Neural crest cell (in vitro differentiated cells): ENCODE data around the gene NTN1. TPM values are rescaled to one million over a fixed set of nuclear protein-coding genes. Genes with fewer than 3 reads are reported as not detected.
"Not testable (repeated sequence)": the region's sequence is repeated elsewhere in the genome, so short reads cannot be mapped to it uniquely, and the experiment has no call there.

ENCODE experiments used
- DNase-seq: peaks from one replicate; pipeline ENCODE4 v3.0.0; 2021; ENCODE audit warnings: low read depth, mixed read lengths, low spot score
- H3K27ac Mint-ChIP-seq: one replicate; pipeline ENCODE4 v1.8.0; 2021; ENCODE audit warnings: mild to moderate bottlenecking, mixed read lengths; ENCODE audit not compliant: unreplicated experiment
- H3K27me3 Mint-ChIP-seq: 2 replicates; pipeline ENCODE4 v1.8.0; 2021; ENCODE audit warnings: low read depth, mild to moderate bottlenecking, mixed read lengths
- H3K36me3 Mint-ChIP-seq: 2 replicates; pipeline ENCODE4 v1.8.0; 2021; ENCODE audit warnings: low read depth, mild to moderate bottlenecking, mixed read lengths
- H3K4me1 Mint-ChIP-seq: 2 replicates; pipeline ENCODE4 v1.8.0; 2021; ENCODE audit warnings: mixed read lengths
- H3K4me3 Mint-ChIP-seq: one replicate; pipeline ENCODE4 v1.8.0; 2021; ENCODE audit warnings: mild to moderate bottlenecking, mixed read lengths
- H3K9me3 Mint-ChIP-seq: 2 replicates; pipeline ENCODE4 v1.8.0; 2021; ENCODE audit warnings: mixed read lengths
- total RNA-seq: library from RNA; stranded (reverse); gene quantifications from 2 replicates; pipeline ENCODE4 v1.2.1, GENCODE V29; 2021
- TF ChIP-seq, protein P1 (sequence below): fragments of 200-600 bp; sonication (generic); conservative IDR thresholded peaks from 2 replicates; pipeline ENCODE4 v1.5.0; 2021; ENCODE audit warnings: antibody characterized with exemption, mild to moderate bottlenecking

NTN1 gene
- total RNA-seq, 1 donor from 2014 or later: 10.1 TPM

DNA sequence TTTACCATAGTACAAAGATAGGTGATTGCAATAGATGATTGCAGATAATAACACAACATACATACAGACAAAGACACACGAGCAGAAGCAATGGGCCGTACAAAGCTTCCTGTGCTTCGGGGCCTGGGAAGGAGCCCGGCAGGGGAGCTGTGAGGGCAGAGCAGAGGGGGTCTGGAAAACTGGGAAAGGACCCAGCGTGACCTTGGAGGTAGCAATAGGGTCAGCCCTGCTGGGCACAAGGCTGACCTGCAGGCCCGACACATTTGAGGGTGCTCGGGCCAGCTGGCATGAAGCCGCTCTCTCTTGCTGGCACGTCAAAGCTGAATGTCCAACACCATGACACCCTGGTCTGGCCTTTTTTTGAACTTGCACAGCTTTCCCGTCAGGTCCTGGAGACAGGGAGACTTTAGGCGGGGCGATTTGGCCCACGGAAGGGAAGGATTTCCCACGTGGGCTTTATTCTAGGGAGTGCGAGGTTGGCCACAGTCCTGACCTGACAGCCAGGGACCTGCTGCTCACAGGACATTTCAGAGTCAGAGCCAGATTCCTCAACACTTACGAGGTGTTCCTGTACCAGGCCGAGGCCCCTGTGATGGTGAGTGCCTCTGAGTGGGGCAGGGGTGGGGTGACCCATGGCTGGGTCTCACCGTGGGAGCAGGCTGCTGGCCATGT, 83.2 kb downstream of the NTN1 start:
- Mint-ChIP-seq H3K4me1 (no peaks in the 10 kb centered on the region), H3K27ac (no peak overlapping the region), H3K9me3 (peaks cover 3% of the 10 kb centered on the region), H3K27me3 (no peaks in the 10 kb centered on the region), H3K36me3 (no peaks in the 10 kb centered on the region), H3K4me3 (no peak overlapping the region)
- TF ChIP-seq, protein P1, sequence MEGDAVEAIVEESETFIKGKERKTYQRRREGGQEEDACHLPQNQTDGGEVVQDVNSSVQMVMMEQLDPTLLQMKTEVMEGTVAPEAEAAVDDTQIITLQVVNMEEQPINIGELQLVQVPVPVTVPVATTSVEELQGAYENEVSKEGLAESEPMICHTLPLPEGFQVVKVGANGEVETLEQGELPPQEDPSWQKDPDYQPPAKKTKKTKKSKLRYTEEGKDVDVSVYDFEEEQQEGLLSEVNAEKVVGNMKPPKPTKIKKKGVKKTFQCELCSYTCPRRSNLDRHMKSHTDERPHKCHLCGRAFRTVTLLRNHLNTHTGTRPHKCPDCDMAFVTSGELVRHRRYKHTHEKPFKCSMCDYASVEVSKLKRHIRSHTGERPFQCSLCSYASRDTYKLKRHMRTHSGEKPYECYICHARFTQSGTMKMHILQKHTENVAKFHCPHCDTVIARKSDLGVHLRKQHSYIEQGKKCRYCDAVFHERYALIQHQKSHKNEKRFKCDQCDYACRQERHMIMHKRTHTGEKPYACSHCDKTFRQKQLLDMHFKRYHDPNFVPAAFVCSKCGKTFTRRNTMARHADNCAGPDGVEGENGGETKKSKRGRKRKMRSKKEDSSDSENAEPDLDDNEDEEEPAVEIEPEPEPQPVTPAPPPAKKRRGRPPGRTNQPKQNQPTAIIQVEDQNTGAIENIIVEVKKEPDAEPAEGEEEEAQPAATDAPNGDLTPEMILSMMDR: no peak
- no peak for DNase-seq

DNA sequence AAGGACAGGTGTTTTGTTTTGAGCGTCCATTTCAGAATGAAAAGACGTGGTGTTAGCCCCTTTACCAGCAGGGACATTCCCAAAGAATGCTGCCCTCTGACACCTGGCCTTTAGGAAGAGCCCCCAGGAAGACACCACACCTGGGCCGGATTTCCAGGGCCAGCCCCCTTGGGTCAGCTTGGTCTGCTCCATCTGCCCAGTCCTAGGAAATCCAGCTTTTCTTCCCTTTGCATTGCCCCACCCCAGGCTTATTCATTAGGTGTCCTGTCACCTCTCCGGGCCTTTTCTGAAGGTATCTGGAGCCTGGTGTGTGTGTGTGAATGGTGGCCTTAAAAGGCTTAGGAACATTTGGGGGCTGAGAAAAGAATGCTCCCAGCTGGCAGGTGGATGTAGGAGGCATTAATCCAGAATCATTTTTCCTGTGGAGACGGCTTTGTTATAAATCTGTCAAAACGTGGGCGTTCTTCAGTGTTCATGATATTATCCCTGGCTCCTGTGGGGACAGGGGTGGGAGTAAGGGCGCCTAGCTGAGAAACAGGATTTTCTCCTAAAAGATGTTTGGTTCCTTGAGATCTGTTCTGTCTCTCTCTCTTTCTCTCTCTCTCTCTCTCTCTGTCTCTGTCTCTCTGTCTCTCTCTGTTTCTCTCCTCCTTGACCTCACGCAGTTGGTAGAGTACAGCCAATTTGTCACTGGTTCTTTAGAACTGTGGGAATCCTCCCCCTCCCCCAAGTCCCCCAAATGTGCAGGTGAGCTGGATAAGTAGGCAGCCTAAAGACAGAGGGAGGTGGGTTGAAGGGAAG, 84.0 kb downstream of the NTN1 start:
- no peak overlapping the region for H3K27ac Mint-ChIP-seq
- TF ChIP-seq, protein P1: no peak
- no peak overlapping the region for H3K4me3 Mint-ChIP-seq
- H3K4me1 Mint-ChIP-seq: no peaks in the 10 kb centered on the region
- H3K27me3 Mint-ChIP-seq: no peaks in the 10 kb centered on the region
- H3K9me3 Mint-ChIP-seq: peaks cover 3% of the 10 kb centered on the region
- DNase-seq: no peak
- H3K36me3 Mint-ChIP-seq: no peaks in the 10 kb centered on the region

DNA sequence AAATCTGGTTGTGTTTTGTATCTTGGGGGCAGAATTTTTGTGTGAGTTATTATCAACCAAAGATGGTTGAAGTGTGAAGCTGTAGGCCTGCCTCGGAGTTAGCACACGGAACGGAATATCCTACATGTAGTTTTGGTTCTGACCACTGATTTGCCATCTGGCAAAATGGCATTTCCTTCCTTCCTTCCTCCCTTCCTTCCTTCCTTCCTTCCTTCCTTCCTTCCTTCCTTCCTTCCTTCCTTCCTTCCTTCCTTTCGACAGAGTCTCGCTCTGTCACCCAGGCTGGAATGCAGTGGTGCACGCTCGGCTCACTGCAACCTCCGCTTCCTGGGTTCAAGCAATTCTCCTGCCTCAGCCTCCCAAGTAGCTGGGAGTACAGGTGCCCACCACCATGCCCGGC, 85.0 kb downstream of the NTN1 start:
- not testable (repeated sequence) for DNase-seq, H3K4me1 Mint-ChIP-seq, H3K36me3 Mint-ChIP-seq, H3K4me3 Mint-ChIP-seq, H3K9me3 Mint-ChIP-seq, H3K27ac Mint-ChIP-seq, H3K27me3 Mint-ChIP-seq

DNA sequence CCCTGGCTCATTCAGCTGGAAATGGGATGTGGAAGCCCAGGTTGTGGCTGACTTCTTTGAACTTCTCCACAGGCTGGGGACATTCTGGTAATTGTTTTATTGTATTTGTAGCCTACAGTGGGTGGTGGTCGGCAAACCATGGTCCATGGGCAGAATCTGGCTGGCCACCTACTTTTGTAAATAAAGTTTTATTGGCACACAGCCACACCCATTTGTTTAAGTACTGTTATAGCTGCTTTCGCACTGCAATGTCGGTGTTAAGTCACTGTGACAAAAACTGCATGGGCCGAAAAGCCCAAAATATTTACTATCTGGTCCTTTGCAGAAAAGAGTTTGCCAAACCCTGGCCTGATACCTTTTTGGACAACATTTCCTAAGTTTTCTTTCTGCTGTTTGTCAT, 86.2 kb downstream of the NTN1 start:
- no peak overlapping the region for H3K4me3 Mint-ChIP-seq
- no peak overlapping the region for H3K27ac Mint-ChIP-seq
- H3K4me1 Mint-ChIP-seq: no peaks in the 10 kb centered on the region
- no peaks in the 10 kb centered on the region for H3K9me3 Mint-ChIP-seq
- H3K27me3 Mint-ChIP-seq: no peaks in the 10 kb centered on the region
- TF ChIP-seq, protein P1: no peak
- no peak for DNase-seq
- no peaks in the 10 kb centered on the region for H3K36me3 Mint-ChIP-seq

DNA sequence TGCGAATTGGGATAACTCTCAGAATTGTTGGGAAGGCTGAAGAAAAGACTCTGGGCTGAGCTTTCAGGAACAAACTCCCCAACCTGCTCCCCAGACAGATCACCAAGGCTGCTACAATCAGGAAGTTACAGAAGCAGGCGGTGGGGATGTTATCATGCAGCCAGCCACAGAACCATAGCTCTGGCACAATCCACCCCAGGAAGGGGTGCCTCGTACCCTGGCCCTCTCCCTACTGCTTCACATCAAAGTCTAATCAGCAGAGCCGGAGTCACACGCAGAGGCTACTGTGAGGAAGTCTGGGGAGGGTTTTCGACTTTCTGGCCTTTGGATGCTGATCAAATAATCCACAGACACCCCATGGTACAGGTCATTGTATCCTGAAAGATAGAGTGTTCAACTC, 86.8 kb downstream of the NTN1 start:
- Mint-ChIP-seq H3K27me3 (no peaks in the 10 kb centered on the region), H3K9me3 (no peaks in the 10 kb centered on the region)

More for the DNA sequence above, 86.8 kb downstream of the NTN1 start:
- H3K36me3 Mint-ChIP-seq: no peaks in the 10 kb centered on the region
- TF ChIP-seq, protein P1: no peak
- H3K4me1 Mint-ChIP-seq: no peaks in the 10 kb centered on the region
- H3K27ac Mint-ChIP-seq: no peak overlapping the region
- DNase-seq: no peak
- no peak overlapping the region for H3K4me3 Mint-ChIP-seq
